GM19372 (cell line): ENCODE data around the gene PPFIA4.
"Not testable (repeated sequence)": the region's sequence is repeated elsewhere in the genome, so short reads cannot be mapped to it uniquely, and the experiment has no call there.

Experiments used
- ATAC-seq: cut with Tn5 transposase; IDR thresholded peaks from one replicate; pipeline ENCODE4 v1.9.1; 2021; ENCODE audit warnings: mild to moderate bottlenecking, low read depth, moderate library complexity; ENCODE audit not compliant: unreplicated experiment

The PPFIA4 gene

DNA sequence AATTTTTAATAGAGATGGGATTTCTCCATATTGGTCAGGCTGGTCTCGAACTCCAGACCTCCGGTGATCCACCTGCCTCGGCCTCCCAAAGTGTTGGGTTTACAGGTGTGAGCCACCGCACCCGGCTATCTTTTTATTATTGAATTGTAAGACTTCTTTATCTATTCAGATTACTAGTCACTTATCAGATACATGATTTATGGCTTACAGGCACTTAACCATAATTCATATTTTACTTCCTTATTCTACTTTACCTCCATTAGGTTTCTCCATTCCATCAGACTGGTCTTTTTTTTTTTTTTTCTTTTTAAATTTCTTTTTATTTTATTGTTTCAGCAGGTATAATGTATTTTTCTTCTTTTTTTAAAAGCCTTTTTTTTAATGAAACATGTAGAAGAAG is 14.7 kb upstream of the PPFIA4 start:
- no peak for ATAC-seq

DNA sequence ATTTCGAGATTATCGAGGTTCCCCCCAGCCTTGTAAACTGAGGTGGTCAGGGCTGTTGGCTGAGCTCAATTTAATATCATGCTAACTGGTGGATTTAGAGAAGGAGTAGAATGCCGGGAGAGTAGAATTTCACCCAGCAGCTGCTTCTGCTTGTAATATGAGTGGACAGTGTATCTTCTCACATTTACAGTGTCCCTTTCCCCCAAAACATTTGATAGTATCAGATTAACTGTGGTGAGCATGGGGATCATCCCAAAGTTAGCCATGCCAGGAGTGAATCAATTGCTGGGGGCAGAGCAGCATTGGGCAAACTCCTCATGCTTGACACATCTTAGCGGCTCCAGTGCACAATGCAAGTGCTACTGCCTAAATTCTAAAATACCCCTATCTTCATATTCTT is 9.2 kb upstream of the PPFIA4 start:
- no peak for ATAC-seq

DNA sequence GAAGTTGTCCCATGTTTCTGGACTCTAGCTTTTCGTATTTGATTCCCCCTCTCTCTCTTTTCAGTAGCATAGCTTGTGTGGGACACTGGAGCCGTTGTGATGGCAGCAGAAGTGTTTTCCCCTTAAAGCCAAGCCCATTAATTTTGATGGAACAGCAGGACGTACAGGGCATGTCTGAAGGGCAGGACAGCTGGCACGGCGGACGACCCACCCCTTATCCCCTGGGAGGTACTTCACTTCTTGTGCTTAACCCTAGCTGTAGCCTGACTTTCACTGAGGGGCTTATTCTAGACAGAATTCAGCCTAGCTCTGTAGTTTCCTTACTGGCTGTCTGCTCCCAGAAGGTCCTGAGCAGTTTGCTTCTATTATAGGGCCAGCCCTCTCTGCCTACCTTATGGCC is 8.6 kb upstream of the PPFIA4 start:
- no peak for ATAC-seq

DNA sequence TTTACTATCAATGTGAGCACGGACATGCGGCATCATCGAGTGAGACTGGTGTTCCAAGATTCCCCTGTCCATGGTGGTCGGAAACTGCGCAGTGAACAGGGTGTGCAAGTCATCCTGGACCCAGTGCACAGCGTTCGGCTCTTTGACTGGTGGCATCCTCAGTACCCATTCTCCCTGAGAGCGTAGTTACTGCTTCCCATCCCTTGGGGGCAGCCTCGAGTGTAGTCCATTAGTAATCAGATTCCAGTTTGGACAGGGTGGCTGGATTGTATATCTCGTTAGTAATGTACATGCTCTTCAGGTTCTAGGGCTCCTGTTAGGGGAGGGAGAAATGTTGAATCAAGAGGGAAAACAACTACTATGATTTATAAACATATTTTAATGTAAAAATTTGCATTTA is 3.4 kb upstream of the PPFIA4 start:
- not testable (repeated sequence) for ATAC-seq

DNA sequence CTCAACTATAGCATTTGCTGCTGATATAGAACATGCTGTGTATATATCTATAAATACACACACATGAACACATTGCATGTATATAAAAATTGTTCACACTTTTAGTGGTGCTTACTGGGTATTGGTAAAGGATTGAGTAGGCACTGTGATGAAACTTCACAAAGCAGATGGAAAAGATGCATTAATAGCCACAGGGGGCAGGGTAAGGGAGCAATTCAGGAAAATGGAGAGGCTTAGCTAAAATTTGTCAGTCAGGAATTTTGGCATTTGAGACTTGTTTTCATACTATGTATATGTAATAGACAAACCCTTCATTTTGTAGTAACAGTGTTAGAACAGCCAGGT is 633 bp upstream of the PPFIA4 start:
- ATAC-seq, result no peak

DNA sequence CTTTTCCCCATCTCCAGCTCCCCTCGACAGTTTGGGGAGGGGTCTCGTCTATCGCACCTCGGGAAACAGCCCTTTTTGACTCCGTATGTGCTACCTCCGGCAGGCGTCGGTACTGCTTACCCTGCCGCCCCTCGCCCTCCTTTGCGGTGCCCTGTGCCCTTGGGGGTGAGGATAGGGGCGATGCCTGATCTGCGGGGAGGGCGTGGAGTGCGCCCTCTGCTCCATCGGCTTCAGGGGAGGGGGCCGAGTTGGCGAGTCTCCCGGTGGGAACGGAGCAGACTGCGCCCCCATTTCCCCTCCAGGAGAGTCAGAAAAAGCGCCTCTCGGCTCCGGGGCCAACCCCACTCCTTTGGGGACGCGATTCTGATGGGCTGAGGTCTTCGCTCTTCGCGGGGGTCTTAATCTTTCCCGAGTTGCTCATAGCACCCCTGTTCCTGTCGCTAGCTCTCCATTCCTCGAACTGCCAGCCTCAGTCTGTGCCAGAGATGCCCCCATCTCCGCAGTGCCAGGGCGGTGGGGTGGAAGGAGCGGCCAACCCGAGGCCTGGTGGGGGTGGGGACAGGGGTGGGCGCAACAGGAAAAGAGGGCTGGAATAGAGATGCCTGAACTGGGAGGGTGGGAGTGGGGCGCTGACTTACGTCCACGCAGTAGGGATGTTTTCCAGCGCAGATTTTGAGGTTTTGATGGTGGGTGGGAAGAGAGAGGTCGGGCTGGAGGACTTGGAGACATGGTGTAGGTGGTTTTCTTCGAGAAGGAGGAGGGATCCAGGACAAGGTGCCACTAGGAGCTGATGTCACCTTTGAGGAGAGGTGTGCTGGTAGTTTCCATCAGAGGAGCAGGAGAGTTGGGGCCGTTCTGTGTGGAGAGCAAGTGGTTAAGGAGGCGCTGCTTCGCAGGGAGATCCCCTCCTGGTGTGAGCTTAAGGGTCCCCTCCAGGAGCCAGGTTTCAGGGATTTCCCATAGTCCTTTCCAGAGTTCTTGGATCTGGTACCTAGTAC is 674 bp downstream of the PPFIA4 start:
- peak; percentile 23 for ATAC-seq

DNA sequence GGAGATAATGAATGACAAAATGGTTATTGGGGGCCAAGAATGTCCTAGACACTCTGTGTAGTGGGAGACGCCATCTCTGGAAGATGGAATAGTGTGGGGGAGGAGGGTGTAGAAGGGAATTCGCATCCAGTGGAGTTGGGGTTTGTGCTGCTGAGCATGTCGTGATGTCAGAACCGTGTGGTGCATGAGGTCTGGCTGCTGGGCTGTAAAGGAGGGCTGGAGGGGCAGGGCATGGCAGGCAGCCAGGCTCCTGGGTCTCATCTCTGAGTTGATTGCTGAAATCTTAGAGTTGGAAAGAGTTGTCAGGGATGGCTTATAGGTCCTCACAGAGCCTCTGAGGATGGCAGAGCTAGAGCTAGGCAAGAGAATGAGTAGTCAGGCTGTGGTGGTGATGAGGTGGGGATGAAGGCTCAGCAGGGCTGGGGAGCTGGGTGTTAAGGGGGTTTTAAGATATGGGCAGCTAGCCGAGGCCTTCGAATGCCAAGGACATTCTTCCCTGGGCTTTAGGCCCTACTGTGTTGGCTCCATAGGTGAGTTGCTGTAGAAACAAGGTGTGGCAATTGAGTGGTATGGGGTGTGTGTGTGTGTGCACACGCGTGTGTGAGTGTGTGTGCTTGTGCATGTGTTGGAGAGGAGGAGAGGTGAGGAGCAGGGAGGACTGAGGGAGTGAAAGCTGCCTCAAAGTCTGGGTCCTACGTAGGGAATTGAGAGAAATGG is 1.9 kb downstream of the PPFIA4 start:
- no peak for ATAC-seq

DNA sequence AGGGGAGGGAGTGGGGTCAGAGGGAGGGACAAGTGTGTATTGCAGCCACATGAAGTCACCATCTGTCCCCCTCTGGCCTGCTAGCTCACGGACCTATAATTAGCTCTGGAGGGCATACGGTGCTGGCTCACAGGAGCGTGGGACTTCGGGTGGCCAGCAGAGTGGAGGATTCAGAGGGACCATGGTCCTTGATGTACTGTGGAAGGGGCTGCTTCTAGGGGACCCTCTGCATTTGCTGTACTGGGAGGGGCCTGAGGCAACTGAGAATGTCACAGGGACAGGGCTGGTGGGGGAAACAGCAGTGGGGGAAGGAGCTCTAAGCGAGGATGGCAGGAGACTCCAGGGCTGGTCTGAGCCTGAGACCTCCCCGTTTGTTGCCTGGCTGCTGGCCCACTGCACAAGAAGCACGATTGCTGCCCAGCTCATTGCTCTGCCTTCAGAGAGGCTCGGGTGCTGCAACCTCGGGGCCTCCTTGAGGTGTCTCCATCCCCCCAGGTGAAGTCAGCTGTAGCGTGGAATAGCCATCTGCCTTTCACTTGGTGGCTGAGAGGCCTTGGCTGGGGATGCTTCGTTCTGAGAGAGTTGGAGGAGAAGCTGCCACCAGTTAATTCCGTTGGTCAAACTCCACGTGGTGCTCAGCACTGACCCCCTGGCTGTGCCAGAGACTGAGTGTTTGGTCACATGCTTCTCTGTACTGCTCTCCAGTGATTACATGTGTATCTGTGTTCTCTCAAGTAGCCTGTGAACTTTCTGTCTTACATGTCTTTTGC is 2.7 kb downstream of the PPFIA4 start:
- no peak for ATAC-seq

DNA sequence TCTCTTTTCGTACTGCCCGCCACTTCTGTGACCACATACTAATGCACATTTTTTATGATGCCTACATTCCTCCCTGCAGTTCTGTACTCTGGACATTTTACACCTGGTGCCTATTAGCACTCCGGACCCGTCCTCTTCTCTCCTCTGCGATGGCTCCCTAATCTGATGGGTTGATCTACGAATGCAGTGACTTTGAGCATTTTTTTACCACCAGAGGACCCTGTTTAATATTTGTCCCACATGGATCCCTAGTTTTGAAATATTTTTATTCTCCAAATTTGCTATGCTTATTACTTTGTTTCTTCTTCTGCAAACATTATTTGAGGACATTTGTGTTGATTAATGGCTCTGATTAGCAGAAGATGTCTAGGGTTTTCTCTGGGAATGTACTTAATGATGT is 5.2 kb downstream of the PPFIA4 start:
- no peak for ATAC-seq

DNA sequence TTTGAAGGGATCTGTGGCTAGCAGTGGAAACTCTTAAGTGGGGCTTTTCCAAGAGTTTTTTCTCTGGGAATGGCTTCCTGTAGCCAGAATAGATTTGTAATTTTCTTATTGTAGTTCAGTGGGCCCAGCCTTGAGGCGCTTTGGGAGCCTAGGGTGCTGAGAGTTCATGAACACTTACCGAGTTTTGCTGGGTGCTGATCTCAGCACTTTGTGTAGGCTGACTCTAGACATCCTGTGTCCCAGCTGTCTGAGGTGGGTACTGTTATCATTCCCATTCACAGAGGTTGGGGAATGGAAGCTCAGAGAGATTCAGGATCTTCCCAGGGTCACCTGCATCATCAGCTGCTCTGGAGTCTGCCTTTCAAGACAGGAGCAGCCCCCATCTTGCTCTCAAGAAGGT is 7.0 kb downstream of the PPFIA4 start:
- no peak for ATAC-seq

DNA sequence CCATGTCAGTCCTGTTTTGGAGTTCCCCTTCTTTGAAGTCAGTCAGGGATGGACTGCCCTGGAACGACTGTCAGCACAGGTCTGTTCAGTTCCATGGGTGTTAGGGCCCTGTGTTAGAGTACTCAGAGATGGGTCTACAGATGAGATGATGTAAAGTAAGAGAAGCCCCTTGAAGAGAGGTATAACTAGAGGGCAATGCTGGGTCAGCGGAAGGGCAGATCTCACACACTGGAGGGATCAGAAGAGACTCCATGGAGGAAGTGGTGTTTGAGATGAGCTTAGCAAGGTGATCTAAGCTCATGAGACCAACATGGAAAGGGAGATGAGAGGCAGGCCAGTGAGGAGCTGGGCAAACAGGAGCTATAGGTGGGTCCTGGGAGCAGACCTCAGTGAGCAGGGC is 7.6 kb downstream of the PPFIA4 start:
- ATAC-seq, result no peak

DNA sequence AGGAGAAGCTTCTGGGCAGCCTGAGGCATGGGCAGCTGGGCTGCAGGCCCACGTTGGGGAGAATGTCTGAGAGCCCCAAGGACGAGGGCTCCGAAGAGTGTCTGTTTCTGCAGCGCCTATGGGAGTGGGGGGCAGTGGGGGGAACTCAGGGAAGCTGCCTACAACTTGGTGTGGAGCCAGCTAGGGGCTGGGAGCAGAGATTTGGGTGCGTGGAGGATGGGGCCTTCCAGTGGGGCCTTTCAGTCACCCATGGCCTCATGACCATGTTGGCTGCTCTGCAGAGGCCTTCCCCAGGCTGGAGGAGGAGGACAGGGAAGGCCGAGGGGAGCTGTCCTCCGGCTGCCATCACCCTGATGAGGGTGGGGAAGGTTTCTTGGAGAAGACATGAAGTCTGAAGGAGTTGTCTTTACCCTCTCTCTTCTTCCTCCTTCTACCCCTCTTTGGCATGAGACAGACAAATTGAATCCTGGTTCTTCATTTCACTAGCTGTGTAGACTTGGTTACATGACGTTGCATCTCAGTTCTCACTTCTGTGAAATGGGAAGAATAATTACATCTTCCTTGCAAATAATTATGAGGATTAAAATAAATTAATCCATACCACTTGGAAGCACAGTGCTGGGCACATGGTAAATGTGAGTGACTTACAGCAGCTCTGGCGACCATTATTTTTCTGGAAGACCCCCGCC is 8.3 kb downstream of the PPFIA4 start:
- ATAC-seq, result no peak

DNA sequence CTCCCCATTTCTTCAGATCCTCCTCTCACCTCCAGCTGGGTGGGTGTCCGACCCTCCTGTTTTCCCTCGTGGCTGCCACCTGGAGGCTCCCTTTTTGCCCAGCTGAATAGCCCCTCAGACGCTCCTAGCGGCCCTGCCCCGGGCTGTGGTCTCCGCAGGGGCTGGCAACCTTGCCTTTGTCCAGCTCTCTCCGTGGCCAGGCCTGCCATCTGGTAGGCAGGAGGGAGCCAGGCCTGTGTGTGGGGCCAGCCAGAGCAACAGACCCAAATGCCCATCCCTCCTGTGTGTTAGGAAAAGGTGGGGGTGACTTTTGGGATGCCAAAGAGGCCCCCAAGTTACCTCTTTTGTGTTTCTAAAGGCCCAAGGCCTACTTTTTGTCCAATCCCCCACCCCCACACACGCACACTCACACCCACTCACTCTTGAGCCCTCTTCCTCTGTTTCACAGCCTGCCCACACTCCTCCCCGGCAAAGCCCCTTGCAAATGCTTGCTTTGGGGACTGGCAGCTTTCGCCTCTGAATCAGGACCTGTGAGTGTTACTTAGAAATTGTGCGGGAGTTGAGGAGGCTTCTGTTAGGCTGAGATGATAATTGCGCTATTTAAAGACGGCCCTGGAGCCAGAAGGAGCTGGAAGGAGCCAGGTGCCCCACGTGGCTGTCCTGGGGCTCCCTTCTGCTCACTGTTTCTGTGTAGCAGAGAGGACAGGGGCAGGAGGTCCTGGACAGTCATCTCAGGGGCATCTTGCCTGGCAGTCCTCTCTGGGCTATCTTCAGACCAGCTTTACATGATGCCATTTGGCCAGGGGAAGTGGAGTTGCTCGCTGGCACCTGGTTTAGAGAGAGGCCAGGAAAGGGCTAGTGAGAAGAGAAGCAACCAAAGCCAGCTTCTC is 9.1 kb downstream of the PPFIA4 start:
- no peak for ATAC-seq

DNA sequence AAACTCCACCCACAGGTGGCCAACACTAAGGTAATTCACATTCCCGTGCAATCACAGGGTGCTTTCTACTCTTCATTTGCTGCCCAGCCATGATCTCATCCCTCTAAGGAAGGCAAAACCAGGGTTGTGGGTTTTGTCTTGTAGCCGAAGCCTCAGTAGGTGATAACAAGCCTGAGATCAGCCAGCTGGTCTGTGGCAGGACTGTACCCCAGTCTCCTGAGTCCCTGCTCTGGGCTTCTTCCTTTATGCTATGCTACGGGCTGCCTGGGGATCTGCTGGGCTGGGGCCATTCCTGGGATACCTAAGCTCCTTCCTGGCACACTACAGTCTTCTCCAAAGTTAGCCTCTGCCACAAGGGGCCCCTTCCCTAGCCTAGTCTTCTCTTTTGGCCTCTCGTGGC is 9.8 kb downstream of the PPFIA4 start:
- no peak for ATAC-seq

DNA sequence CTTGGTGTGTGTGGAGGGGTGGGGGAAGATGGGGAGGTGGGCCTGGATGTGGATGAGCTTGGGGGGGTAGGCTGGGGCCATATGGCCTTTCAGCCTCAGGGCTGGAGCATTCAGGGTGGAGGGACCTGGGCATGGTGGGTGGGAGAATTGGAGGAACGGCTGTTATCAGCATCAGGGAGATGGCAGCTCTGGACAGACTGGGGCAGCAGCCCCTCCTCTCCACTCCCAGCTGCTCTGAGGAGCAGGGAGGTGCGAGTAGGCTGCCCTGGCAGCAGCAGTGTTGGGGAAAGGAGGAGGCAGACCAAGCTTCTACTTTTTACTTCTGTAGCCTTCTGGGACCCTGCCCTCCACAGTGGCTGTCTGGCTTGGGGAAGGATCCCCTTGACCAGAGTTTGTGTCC is 10.2 kb downstream of the PPFIA4 start:
- ATAC-seq, result no peak

DNA sequence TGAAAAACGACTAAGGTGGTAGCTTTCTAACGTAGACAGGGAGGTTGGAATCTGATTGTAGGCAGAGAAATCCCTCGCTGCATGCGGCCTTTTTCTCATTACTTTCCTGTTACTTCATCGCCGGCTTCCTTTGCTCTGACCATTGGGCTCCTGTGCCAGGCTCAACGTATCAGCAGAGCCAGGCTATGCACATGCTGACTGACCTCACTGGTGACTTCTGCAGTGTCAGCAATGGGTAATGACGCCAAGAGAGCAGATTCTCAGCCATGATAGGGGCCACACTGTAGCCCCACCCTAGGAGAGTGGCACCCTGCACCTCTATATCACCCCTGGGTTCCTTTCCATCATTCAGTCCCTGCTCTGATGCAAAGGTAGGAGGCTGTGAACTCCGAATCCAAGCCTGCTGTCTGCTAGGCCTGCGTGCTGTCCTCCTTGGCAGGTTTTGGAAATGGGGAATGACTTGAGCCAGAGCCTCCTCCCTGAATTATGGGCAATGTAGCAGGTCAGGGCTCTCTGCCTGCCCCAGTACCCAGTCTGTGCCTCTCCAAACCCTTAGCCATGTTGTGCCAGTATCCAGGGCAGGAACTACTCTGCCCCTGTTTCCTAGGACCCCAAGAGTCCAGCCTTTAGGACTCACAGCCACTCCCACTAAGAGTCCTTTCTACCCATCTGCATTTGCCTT is 11.4 kb downstream of the PPFIA4 start:
- ATAC-seq, result no peak

DNA sequence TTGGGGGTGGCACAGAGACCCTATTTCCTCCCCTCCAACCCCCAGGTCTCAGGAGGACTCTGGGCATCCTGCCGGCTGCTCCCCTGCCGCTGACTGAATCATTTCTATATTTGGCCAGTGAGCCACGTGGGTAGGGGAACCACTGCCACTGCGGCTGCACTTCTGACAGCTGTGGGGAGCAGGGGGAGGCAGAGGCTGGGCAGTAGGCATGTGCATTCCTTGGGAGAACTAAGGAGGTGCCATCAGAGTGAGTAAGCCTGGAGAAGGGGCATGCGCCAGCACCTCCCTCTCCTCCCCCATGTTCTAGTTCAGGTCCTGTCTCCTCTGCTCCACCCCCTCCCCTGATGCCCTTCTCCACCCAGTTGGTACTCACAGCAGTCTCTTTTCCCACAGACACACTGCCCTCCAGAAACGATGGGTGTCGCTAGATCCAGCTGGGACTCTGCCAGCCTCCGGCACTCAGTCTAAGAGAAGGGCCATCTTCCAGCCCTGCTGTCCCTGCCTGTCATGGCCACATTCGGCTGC is 12.0 kb downstream of the PPFIA4 start:
- ATAC-seq, result no peak

DNA sequence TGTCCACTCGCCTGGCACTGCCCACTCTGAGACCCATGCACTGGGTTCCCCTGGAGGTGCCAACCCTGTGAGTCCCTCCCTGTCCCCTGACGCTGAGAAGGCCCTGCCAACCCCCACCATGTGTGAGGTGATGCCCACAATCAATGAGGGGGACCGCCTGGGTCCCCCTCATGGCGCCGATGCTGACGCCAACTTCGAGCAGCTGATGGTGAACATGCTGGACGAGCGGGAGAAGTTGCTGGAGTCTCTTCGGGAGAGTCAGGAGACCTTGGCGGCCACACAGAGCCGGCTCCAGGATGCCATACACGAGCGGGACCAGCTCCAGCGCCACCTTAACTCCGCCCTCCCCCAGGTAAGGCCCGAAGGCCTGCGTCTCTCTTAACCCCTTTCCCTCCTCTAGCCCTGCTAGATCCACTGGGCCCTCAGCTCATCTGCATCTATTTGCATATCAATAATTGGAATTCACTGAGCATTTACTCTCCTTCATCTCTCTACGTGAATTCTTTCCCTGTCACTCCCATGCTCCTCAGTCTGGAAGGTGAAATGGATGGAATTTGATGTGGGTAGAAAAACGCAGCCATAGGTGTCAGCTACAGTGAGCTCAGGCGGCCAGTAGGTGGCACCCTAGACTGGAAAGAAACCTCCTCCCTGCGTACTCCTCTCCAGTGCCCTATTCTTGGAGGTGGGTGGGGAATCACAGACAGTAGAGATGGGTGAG is 12.8 kb downstream of the PPFIA4 start:
- ATAC-seq, result no peak
